ENCODE results near the gene RABGAP1L. TPM values are rescaled to one million over a fixed set of nuclear protein-coding genes. Genes with fewer than 3 reads are reported as not detected.
A peak's percentile ranks its signal among the peaks of the same experiment; 100 is the strongest.

Gene RABGAP1L
- total RNA-seq, 4 donors from 2014 or later: 42.4 to 74.5 (median 49.1) TPM

DNA sequence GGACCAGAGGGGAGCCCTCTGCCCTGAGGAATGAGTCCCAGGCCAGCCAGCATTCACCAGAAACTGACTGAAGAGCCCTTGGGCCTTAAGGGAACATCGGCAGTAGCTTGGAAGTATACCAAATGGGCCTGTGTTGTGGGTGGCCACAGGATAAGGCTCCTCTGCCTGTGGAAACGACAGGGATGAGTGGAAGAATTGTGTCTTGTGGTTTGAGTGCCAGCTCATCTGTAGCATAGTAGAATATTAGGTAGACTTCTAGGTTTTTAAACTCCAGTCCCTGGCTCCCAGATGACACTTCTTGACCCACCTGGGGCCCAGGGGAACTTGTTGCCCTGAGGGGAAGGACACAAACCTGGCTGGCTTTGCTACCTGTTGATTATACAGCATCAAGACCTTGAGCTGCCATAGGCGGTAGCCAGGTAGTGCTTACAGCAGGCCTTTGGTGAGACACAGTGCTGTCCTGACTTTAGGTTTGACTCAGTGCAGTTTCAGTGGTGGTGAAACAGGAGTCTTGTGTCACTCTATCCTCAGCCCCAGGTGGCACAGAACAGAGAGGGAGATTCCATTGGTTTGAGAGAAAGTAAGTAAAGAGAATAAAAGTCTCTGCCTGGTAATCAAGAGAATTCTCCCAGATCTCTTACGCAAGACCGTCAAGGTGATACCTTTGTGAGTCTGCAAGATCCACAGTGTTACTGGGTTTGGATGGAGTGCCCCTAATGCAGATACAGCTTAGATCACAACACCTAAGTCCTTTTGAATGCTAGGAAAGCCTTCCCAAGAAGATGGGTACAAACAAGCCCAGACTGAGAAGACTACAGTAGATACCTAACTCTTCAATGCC lies 50.2 kb downstream of the RABGAP1L start:
- no peaks in the 10 kb centered on the region for H3K36me3 ChIP-seq
- DNase-seq (ENCODE audit: low spot score in 2 of 2): no peak
- TF ChIP-seq, protein P1, sequence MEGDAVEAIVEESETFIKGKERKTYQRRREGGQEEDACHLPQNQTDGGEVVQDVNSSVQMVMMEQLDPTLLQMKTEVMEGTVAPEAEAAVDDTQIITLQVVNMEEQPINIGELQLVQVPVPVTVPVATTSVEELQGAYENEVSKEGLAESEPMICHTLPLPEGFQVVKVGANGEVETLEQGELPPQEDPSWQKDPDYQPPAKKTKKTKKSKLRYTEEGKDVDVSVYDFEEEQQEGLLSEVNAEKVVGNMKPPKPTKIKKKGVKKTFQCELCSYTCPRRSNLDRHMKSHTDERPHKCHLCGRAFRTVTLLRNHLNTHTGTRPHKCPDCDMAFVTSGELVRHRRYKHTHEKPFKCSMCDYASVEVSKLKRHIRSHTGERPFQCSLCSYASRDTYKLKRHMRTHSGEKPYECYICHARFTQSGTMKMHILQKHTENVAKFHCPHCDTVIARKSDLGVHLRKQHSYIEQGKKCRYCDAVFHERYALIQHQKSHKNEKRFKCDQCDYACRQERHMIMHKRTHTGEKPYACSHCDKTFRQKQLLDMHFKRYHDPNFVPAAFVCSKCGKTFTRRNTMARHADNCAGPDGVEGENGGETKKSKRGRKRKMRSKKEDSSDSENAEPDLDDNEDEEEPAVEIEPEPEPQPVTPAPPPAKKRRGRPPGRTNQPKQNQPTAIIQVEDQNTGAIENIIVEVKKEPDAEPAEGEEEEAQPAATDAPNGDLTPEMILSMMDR (IDR thresholded peaks at IDR 0.05): no peak
- TF ChIP-seq POLR2A (IDR thresholded peaks at IDR 0.05) (no peak), EP300 (IDR thresholded peaks at IDR 0.05) (no peak)
- no peaks in the 10 kb centered on the region for H3K9me3 ChIP-seq
- H3K4me1 ChIP-seq: no peaks in the 10 kb centered on the region
- 90 to 99% methylated on average over 4 to 5 of the region's 5 CpGs for WGBS, 2 donors
- H3K4me3 ChIP-seq: no peak overlapping the region
- H3K27ac ChIP-seq: no peak overlapping the region
- no peaks in the 10 kb centered on the region for H3K27me3 ChIP-seq

- H3K27me3 ChIP-seq: no peaks in the 10 kb centered on the region
- TF ChIP-seq, protein P1 (IDR thresholded peaks at IDR 0.05): no peak
- no peak for TF ChIP-seq POLR2A (IDR thresholded peaks at IDR 0.05)
- TF ChIP-seq EP300 (IDR thresholded peaks at IDR 0.05): no peak
Observed at GRCh38 chr1:174211486-174211885, 52.2 kb downstream of the RABGAP1L start.

DNA sequence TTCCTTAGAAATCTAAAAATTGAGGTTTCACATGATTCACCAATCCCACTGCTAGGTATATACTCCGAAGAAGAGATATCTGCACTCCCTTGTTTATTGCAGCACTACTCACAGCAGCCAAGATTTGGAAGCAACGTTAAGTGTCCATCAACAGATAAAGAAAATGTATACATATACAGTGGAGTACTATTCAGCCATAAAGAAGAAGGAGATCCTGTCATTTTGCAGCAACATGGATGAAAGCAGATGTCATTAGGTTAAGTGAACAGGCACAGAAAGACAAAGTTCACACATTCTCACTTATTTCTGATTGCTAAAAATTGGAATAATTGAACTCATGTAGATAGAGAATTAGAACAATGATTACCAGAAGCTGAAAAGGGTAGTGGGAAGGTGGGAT lies 56.4 kb downstream of the RABGAP1L start:
- Histone ChIP-seq H3K4me1 (peaks cover 0 to 12% (median 0%) of the 10 kb centered on the region in 4 donors), H3K36me3 (no peaks in the 10 kb centered on the region), H3K9me3 (no peaks in the 10 kb centered on the region), H3K4me3 (no peak overlapping the region), H3K27me3 (no peaks in the 10 kb centered on the region), H3K27ac (no peak overlapping the region)
- DNase-seq (ENCODE audit: low spot score in 2 of 2): no peak
- TF ChIP-seq POLR2A (IDR thresholded peaks at IDR 0.05) (no peak), EP300 (IDR thresholded peaks at IDR 0.05) (no peak)
- TF ChIP-seq, protein P1 (IDR thresholded peaks at IDR 0.05): no peak
- 87 to 99% methylated on average over 2 of the region's 2 CpGs for WGBS, 2 donors

More at GRCh38 chr1:174211486-174211885, 52.2 kb downstream of the RABGAP1L start:
- Histone ChIP-seq H3K4me3 (no peak overlapping the region), H3K9me3 (no peaks in the 10 kb centered on the region), H3K4me1 (no peaks in the 10 kb centered on the region), H3K27ac (no peak overlapping the region), H3K36me3 (no peaks in the 10 kb centered on the region)
- no peak for DNase-seq (ENCODE audit: low spot score in 2 of 2)

- no peak for DNase-seq (ENCODE audit: low spot score in 2 of 2)
- 37 to 41% methylated on average over 3 of the region's 3 CpGs for WGBS, 2 donors
- no peak overlapping the region for H3K4me3 ChIP-seq
- TF ChIP-seq, protein P1 (IDR thresholded peaks at IDR 0.05): no peak
- TF ChIP-seq POLR2A (IDR thresholded peaks at IDR 0.05): no peak
- TF ChIP-seq EP300 (IDR thresholded peaks at IDR 0.05): no peak
- no peaks in the 10 kb centered on the region for H3K27me3 ChIP-seq
- peaks cover 0 to 12% (median 0%) of the 10 kb centered on the region in 4 donors for H3K4me1 ChIP-seq
- peaks cover 0 to 12% (median 0%) of the 10 kb centered on the region in 3 donors for H3K36me3 ChIP-seq
- peak overlapping the region in 2 of 4 donors; percentile 32 to 48 for H3K27ac ChIP-seq
- H3K9me3 ChIP-seq: no peaks in the 10 kb centered on the region
Observed at GRCh38 chr1:174217248-174217647, 57.9 kb downstream of the RABGAP1L start.
